Measurements from ENCODE around the gene CDK5RAP2. TPM values are rescaled to one million over a fixed set of nuclear protein-coding genes. Genes with fewer than 3 reads are reported as not detected.

The CDK5RAP2 gene
- total and polyA plus RNA-seq, 2 experiments from 2014 or later, result 52.6 to 77.0 TPM

GRCh38 chr9:120408680-120409258 lies 171.2 kb downstream of the CDK5RAP2 start:
- Histone ChIP-seq H2AFZ (no peak overlapping the region), H3K9me2 (ENCODE audit: insufficient read depth) (no peaks in the 10 kb centered on the region), H3K79me2 (ENCODE audit: insufficient read depth) (no peaks in the 10 kb centered on the region), H4K20me1 (ENCODE audit: insufficient read depth) (no peaks in the 10 kb centered on the region), H3K27me3 (replicated peaks; ENCODE audit: insufficient read depth) (no peaks in the 10 kb centered on the region), H3K9ac (no peak overlapping the region), H3K4me3 (no peak overlapping the region), H3K4me1 (ENCODE audit: insufficient read depth) (peaks cover 31% of the 10 kb centered on the region), H3F3A (ENCODE audit: insufficient read depth) (peaks cover 34% of the 10 kb centered on the region), H3K27ac (no peak overlapping the region), H3K9me3 (ENCODE audit: low read depth) (no peaks in the 10 kb centered on the region), H3K4me2 (ENCODE audit: unreplicated experiment) (no peak overlapping the region), H3K36me3 (ENCODE audit: low read depth) (0 out of 2 replicates have a peak, but pooled peaks cover 2% of the 10 kb centered on the region)
- no peak for TF ChIP-seq EZH2phosphoT487 (IDR thresholded peaks at IDR 0.05; ENCODE audit: insufficient read depth, low read depth)
- TF ChIP-seq EZH2 (IDR thresholded peaks at IDR 0.05; ENCODE audit: insufficient read depth, poor library complexity, severe bottlenecking), result no peak
- in situ Hi-C loops (cut with MboI), result no loop called here
- no peak for DNase-seq
- 95 to 98% methylated on average over 14 of the region's 14 CpGs for WGBS, 2 experiments (ENCODE audit: low coverage in 1 of 2, low lambda C conversion rate in 2 of 2, missing lambda C conversion rate in 2 of 2)

GRCh38 chr9:120405860-120406259 lies 174.1 kb downstream of the CDK5RAP2 start:
- DNase-seq, result no peak
- no peak overlapping the region for H3K4me2 ChIP-seq (ENCODE audit: unreplicated experiment)
- no peaks in the 10 kb centered on the region for H3K9me3 ChIP-seq (ENCODE audit: low read depth)
- H3K4me1 ChIP-seq (ENCODE audit: insufficient read depth), result peaks cover 27% of the 10 kb centered on the region
- 95 to 96% methylated on average over 2 of the region's 2 CpGs for WGBS, 2 experiments (ENCODE audit: low coverage in 1 of 2, low lambda C conversion rate in 2 of 2, missing lambda C conversion rate in 2 of 2)
- H3K36me3 ChIP-seq (ENCODE audit: low read depth), result 0 out of 2 replicates have a peak, but pooled peaks cover under 1% of the 10 kb centered on the region
- peaks cover 27% of the 10 kb centered on the region for H3F3A ChIP-seq (ENCODE audit: insufficient read depth)
- H3K4me3 ChIP-seq, result no peak overlapping the region
- H3K27ac ChIP-seq, result no peak overlapping the region
- no peaks in the 10 kb centered on the region for H3K27me3 ChIP-seq (replicated peaks; ENCODE audit: insufficient read depth)
- H3K79me2 ChIP-seq (ENCODE audit: insufficient read depth), result peaks cover 6% of the 10 kb centered on the region; the same call in 1 of the 2 replicates
- H2AFZ ChIP-seq, result no peak overlapping the region
- H3K9me2 ChIP-seq (ENCODE audit: insufficient read depth), result no peaks in the 10 kb centered on the region
- in situ Hi-C loops (cut with MboI), result no loop called here
- H3K9ac ChIP-seq, result no peak overlapping the region
- TF ChIP-seq EZH2 (IDR thresholded peaks at IDR 0.05; ENCODE audit: insufficient read depth, poor library complexity, severe bottlenecking) (no peak), EZH2phosphoT487 (IDR thresholded peaks at IDR 0.05; ENCODE audit: insufficient read depth, low read depth) (no peak)
- no peaks in the 10 kb centered on the region for H4K20me1 ChIP-seq (ENCODE audit: insufficient read depth)

GRCh38 chr9:120405134-120405533 lies 174.8 kb downstream of the CDK5RAP2 start:
- DNase-seq, result no peak
- H3K27me3 ChIP-seq (replicated peaks; ENCODE audit: insufficient read depth), result no peaks in the 10 kb centered on the region
- H3K9ac ChIP-seq, result no peak overlapping the region
- no peak overlapping the region for H3K27ac ChIP-seq
- no peak overlapping the region for H3K4me3 ChIP-seq
- H3K79me2 ChIP-seq (ENCODE audit: insufficient read depth), result peaks cover 6% of the 10 kb centered on the region; the same call in 1 of the 2 replicates
- H3K36me3 ChIP-seq (ENCODE audit: low read depth), result no peaks in the 10 kb centered on the region
- no peaks in the 10 kb centered on the region for H3K9me2 ChIP-seq (ENCODE audit: insufficient read depth)
- H3F3A ChIP-seq (ENCODE audit: insufficient read depth), result peaks cover 27% of the 10 kb centered on the region
- in situ Hi-C loops (cut with MboI), result no loop called here
- H3K4me2 ChIP-seq (ENCODE audit: unreplicated experiment), result no peak overlapping the region
- peaks cover 24% of the 10 kb centered on the region for H3K4me1 ChIP-seq (ENCODE audit: insufficient read depth)
- H3K9me3 ChIP-seq (ENCODE audit: low read depth), result no peaks in the 10 kb centered on the region
- no peak overlapping the region for H2AFZ ChIP-seq
- H4K20me1 ChIP-seq (ENCODE audit: insufficient read depth), result no peaks in the 10 kb centered on the region
- 100% methylated on average over 1 of the region's 1 CpG for WGBS, 2 experiments (ENCODE audit: low coverage in 1 of 2, low lambda C conversion rate in 2 of 2, missing lambda C conversion rate in 2 of 2)
- TF ChIP-seq EZH2phosphoT487 (IDR thresholded peaks at IDR 0.05; ENCODE audit: insufficient read depth, low read depth), result no peak
- no peak for TF ChIP-seq EZH2 (IDR thresholded peaks at IDR 0.05; ENCODE audit: insufficient read depth, poor library complexity, severe bottlenecking)

- H3K4me1 ChIP-seq (ENCODE audit: insufficient read depth), result peaks cover 29% of the 10 kb centered on the region
- no peaks in the 10 kb centered on the region for H3K9me2 ChIP-seq (ENCODE audit: insufficient read depth)
- in situ Hi-C loops (cut with MboI), result no loop called here
- H3K27ac ChIP-seq, result peak overlapping the region; percentile 71
- H3K4me3 ChIP-seq, result no peak overlapping the region
- peak overlapping the region; percentile 37 for H3K9ac ChIP-seq
- no peaks in the 10 kb centered on the region for H3K9me3 ChIP-seq (ENCODE audit: low read depth)
- H4K20me1 ChIP-seq (ENCODE audit: insufficient read depth), result no peaks in the 10 kb centered on the region
- 15 to 19% methylated on average over 3 of the region's 3 CpGs for WGBS, 2 experiments (ENCODE audit: low coverage in 1 of 2, low lambda C conversion rate in 2 of 2, missing lambda C conversion rate in 2 of 2)
- H3K4me2 ChIP-seq (ENCODE audit: unreplicated experiment), result no peak overlapping the region
- no peaks in the 10 kb centered on the region; the same call in 1 of the 2 replicates for H3K36me3 ChIP-seq (ENCODE audit: low read depth)
- peaks cover 37% of the 10 kb centered on the region for H3F3A ChIP-seq (ENCODE audit: insufficient read depth)
- H3K79me2 ChIP-seq (ENCODE audit: insufficient read depth), result peaks cover 6% of the 10 kb centered on the region; the same call in 1 of the 2 replicates
- H3K27me3 ChIP-seq (replicated peaks; ENCODE audit: insufficient read depth), result no peaks in the 10 kb centered on the region
- no peak for DNase-seq
- TF ChIP-seq EZH2 (IDR thresholded peaks at IDR 0.05; ENCODE audit: insufficient read depth, poor library complexity, severe bottlenecking) (no peak), EZH2phosphoT487 (IDR thresholded peaks at IDR 0.05; ENCODE audit: insufficient read depth, low read depth) (no peak)
- H2AFZ ChIP-seq, result no peak overlapping the region
These were observed 176.5 kb downstream of the CDK5RAP2 start for GRCh38 chr9:120403543-120403856.
